AG08395 (cell line): ENCODE results near the gene PHACTR1.
A peak's percentile ranks its signal among the peaks of the same experiment; 100 is the strongest.

Source experiments
- DNase-seq: peaks from one replicate; pipeline ENCODE4 v3.0.0; 2012; ENCODE audit warnings: mixed read lengths, low spot score

PHACTR1 gene

GRCh38 chr6:13026557-13026956, 310.0 kb downstream of the PHACTR1 start:
- no peak for DNase-seq

GRCh38 chr6:13027207-13027606, 310.6 kb downstream of the PHACTR1 start:
- no peak for DNase-seq

GRCh38 chr6:13030396-13030795, 313.8 kb downstream of the PHACTR1 start:
- no peak for DNase-seq

- DNase-seq, result no peak
Observed at GRCh38 chr6:13032566-13032965, 316.0 kb downstream of the PHACTR1 start.

GRCh38 chr6:13033145-13033544, 316.6 kb downstream of the PHACTR1 start:
- DNase-seq, result no peak

- DNase-seq, result no peak
Observed at GRCh38 chr6:13034316-13034715, 317.7 kb downstream of the PHACTR1 start.

GRCh38 chr6:13035606-13036005, 319.0 kb downstream of the PHACTR1 start:
- no peak for DNase-seq

GRCh38 chr6:13038315-13038714, 321.7 kb downstream of the PHACTR1 start:
- DNase-seq, result no peak

- no peak for DNase-seq
Observed at GRCh38 chr6:13038741-13039190, 322.2 kb downstream of the PHACTR1 start.

GRCh38 chr6:13044390-13044789, 327.8 kb downstream of the PHACTR1 start:
- DNase-seq, result peak; percentile 28

- peak; percentile 32 for DNase-seq
Observed at GRCh38 chr6:13044896-13045295, 328.3 kb downstream of the PHACTR1 start.

GRCh38 chr6:13045676-13046075, 329.1 kb downstream of the PHACTR1 start:
- DNase-seq, result no peak

- DNase-seq, result no peak
Observed at GRCh38 chr6:13046084-13046483, 329.5 kb downstream of the PHACTR1 start.

GRCh38 chr6:13048113-13048512, 331.5 kb downstream of the PHACTR1 start:
- no peak for DNase-seq

- no peak for DNase-seq
Observed at GRCh38 chr6:13049666-13050254, 333.2 kb downstream of the PHACTR1 start.

- DNase-seq, result no peak
Observed at GRCh38 chr6:13053006-13053461, 336.5 kb downstream of the PHACTR1 start.

GRCh38 chr6:13058051-13058450, 341.5 kb downstream of the PHACTR1 start:
- no peak for DNase-seq

- no peak for DNase-seq
Observed at GRCh38 chr6:13059026-13059425, 342.5 kb downstream of the PHACTR1 start.

GRCh38 chr6:13063300-13063918, 346.8 kb downstream of the PHACTR1 start:
- peak; percentile 18 for DNase-seq

- peak; percentile 38 for DNase-seq
Observed at GRCh38 chr6:13065581-13065980, 349.0 kb downstream of the PHACTR1 start.

GRCh38 chr6:13066050-13066449, 349.5 kb downstream of the PHACTR1 start:
- no peak for DNase-seq

GRCh38 chr6:13066820-13067219, 350.3 kb downstream of the PHACTR1 start:
- no peak for DNase-seq

- no peak for DNase-seq
Observed at GRCh38 chr6:13068586-13069210, 352.1 kb downstream of the PHACTR1 start.
